Sigmoid colon (tissue), 4 donors: Measurements from ENCODE around the gene KYAT1.

Experiments used
- CTCF ChIP-seq, 4 experiments: fragments of 450-650 bp in 3 of 4; fragments of 200-600 bp in 1 of 4; IDR thresholded peaks; one replicate each; pipeline ENCODE4 v1.5.1; 2016 to 2019; ENCODE audit warnings: antibody characterized with exemption in 4 of 4, mild to moderate bottlenecking in 3 of 4, moderate library complexity in 2 of 4
- EP300 ChIP-seq, 4 donors: sonication (generic); formaldehyde crosslinking; IDR thresholded peaks; one replicate each; pipeline ENCODE4 v1.6.1; 2017; ENCODE audit warnings: antibody characterized with exemption in 4 of 4
- POLR2AphosphoS5 ChIP-seq, 4 donors: sonication (generic); formaldehyde crosslinking; IDR thresholded peaks; one replicate each; pipeline ENCODE4 v1.6.1; 2017; ENCODE audit warnings: antibody characterized with exemption in 4 of 4

- TF ChIP-seq CTCF (IDR thresholded peaks at IDR 0.05) (no peak), EP300 (IDR thresholded peaks at IDR 0.05) (no peak), POLR2AphosphoS5 (IDR thresholded peaks at IDR 0.05) (no peak)
Observed at GRCh38 chr9:128818839-128819715, 62.7 kb downstream of the KYAT1 start.
